K562 (cell line): ENCODE measurements around the gene CHPF. TPM values are rescaled to one million over a fixed set of nuclear protein-coding genes. Genes with fewer than 3 reads are reported as not detected.

Experiments used
- ATAC-seq: fragments of 200-7000 bp; cut with Tn5 transposase; 3 replicates; pipeline ENCODE4 v1.9.1; 2020; ENCODE audit warnings: moderate library complexity
- BruUV-seq: library from RNA; stranded (reverse); fragments of 400-500 nt; replicated peaks from 2 replicates; lab custom pipeline; 2021; lab: Mats Ljungman, UMichigan
- CTCF ChIA-PET: fragments of 300-600 bp; formaldehyde crosslinking; extraction: SDS; loops from one replicate; lab custom pipeline; 2021; ENCODE audit warnings: low intra/inter-chr PET ratio; lab: Yijun Ruan, JAX
- POLR2A ChIA-PET: fragments of 300-600, 350-650 bp; sonication (Branson Sonifier 250); formaldehyde crosslinking; extraction: SDS; loops from one replicate; lab custom pipeline; 2021; ENCODE audit warnings: antibody characterized with exemption, inconsistent platforms; lab: Yijun Ruan, JAX
- DNase-seq, 4 experiments: peaks; one replicate each; pipeline versions ENCODE4 v3.0.0 to v3.0.0-alpha.2; 2011 to 2018; ENCODE audit warnings: low spot score in 3 of 4, mixed read lengths in 3 of 4; ENCODE audit errors: extremely low read depth in 1 of 4
- FAIRE-seq: peaks from 2 replicates; lab custom pipeline; 2011; peaks lifted over from hg19 to GRCh38; lab: Jason Lieb, UNC
- H2AFZ ChIP-seq: 2 replicates; pipeline ENCODE4 v1.6.0; 2011; ENCODE audit warnings: low read depth, low read length, control low read depth, inconsistent platforms
- H3K27ac ChIP-seq: fragments of 200-600 bp; 3 replicates; pipeline ENCODE4 v1.8.0; 2011; ENCODE audit warnings: low read depth, mild to moderate bottlenecking, control low read depth, inconsistent platforms, low read length, moderate library complexity, mixed read lengths; ENCODE audit errors: extremely low read depth
- H3K27me3 ChIP-seq, 2 experiments: fragments of 300-600 bp in 1 of 2; 2 replicates in 1 of 2; 3 replicates in 1 of 2; pipeline versions ENCODE4 v1.6.0 to v1.8.0; 2011; ENCODE audit warnings: inconsistent platforms in 2 of 2, low read length in 2 of 2, mild to moderate bottlenecking in 1 of 2, mixed read lengths in 1 of 2, moderate library complexity in 1 of 2; ENCODE audit not compliant: control insufficient read depth in 2 of 2, insufficient read depth in 2 of 2
- H3K36me3 ChIP-seq: fragments of 300-600 bp; 3 replicates; pipeline ENCODE4 v1.8.0; 2011; ENCODE audit warnings: mild to moderate bottlenecking, low read length, inconsistent platforms; ENCODE audit not compliant: control insufficient read depth, insufficient read depth
- H3K4me1 ChIP-seq, 2 experiments: fragments of 200-600 bp in 1 of 2; replicated peaks in 1 of 2; 2 replicates in 1 of 2; 3 replicates in 1 of 2; pipeline versions ENCODE4 v1.5.1 to v1.8.0; 2011; ENCODE audit warnings: inconsistent platforms in 2 of 2, low read length in 2 of 2, mild to moderate bottlenecking in 1 of 2, mixed read lengths in 1 of 2, moderate library complexity in 1 of 2; ENCODE audit not compliant: control insufficient read depth in 2 of 2, insufficient read depth in 2 of 2
- H3K4me2 ChIP-seq: 2 replicates; pipeline ENCODE4 v1.6.1; 2011; ENCODE audit warnings: low read length, control low read depth, inconsistent platforms, mixed read lengths; ENCODE audit not compliant: insufficient read depth
- H3K4me3 ChIP-seq: fragments of 200-600 bp; sonication (generic), shearing (Covaris generic); 2 replicates; pipeline ENCODE4 v1.5.1; 2016; ENCODE audit warnings: control low read depth, inconsistent platforms
- H3K79me2 ChIP-seq: fragments of 200-600 bp; 3 replicates; pipeline ENCODE4 v1.8.0; 2011; ENCODE audit warnings: low read length, inconsistent platforms; ENCODE audit not compliant: control insufficient read depth, insufficient read depth
- H3K9ac ChIP-seq, 2 experiments: 2 replicates each; pipeline versions ENCODE4 v1.6.0 to v1.6.1; 2011; ENCODE audit warnings: low read depth in 2 of 2, low read length in 2 of 2, control low read depth in 1 of 2, inconsistent platforms in 1 of 2, mild to moderate bottlenecking in 1 of 2, mixed read lengths in 1 of 2; ENCODE audit not compliant: insufficient read depth in 1 of 2
- H3K9me1 ChIP-seq: one replicate; pipeline ENCODE4 v1.6.0; 2011; ENCODE audit warnings: inconsistent platforms, mild to moderate bottlenecking, low read length, moderate library complexity; ENCODE audit not compliant: control insufficient read depth, insufficient read depth
- H3K9me3 ChIP-seq: replicated peaks from 2 replicates; pipeline ENCODE4 v1.5.1; 2011; ENCODE audit warnings: low read depth, low read length, inconsistent platforms; ENCODE audit not compliant: control insufficient read depth, insufficient read depth
- H4K20me1 ChIP-seq: replicated peaks from 2 replicates; pipeline ENCODE4 v1.6.1; 2011; ENCODE audit warnings: low read length, inconsistent platforms, mixed read lengths; ENCODE audit not compliant: control insufficient read depth, insufficient read depth
- BRCA1 ChIP-seq, 2 experiments: fragments of 450-650 bp in 1 of 2; sonication (generic) in 1 of 2; formaldehyde crosslinking in 1 of 2; IDR thresholded peaks; 2 replicates each; pipeline versions ENCODE4 v1.5.0 to v1.6.1; 2017 to 2020; ENCODE audit warnings: mild to moderate bottlenecking in 1 of 2, missing genetic modification reagents in 1 of 2
- CUX1 ChIP-seq: fragments of 200-800 bp; sonication (Bioruptor generic); IDR thresholded peaks from 2 replicates; pipeline ENCODE4 v1.6.1; 2016; ENCODE audit warnings: missing genetic modification characterization, missing compliant biosample characterization
- ERF ChIP-seq: fragments of 450-650 bp; formaldehyde crosslinking; IDR thresholded peaks from 2 replicates; pipeline ENCODE4 v1.4.0; 2020; ENCODE audit warnings: mild to moderate bottlenecking, mixed read lengths
- FOXO4 ChIP-seq: fragments of 450-650 bp; formaldehyde crosslinking; IDR thresholded peaks from 2 replicates; pipeline ENCODE4 v1.4.0; 2020; ENCODE audit warnings: mild to moderate bottlenecking, moderate library complexity
- GATAD2B ChIP-seq: fragments of 450-650 bp; IDR thresholded peaks from 2 replicates; pipeline ENCODE4 v1.6.1; 2017; ENCODE audit warnings: mild to moderate bottlenecking, borderline replicate concordance
- TFAM ChIP-seq: fragments of 250-450 bp; sonication (Bioruptor Pico); conservative IDR thresholded peaks from 2 replicates; pipeline ENCODE4 v1.5.0; 2021; ENCODE audit warnings: mild to moderate bottlenecking, moderate library complexity
- ZBTB26 ChIP-seq: fragments of 450-650 bp; formaldehyde crosslinking; IDR thresholded peaks from 2 replicates; pipeline ENCODE4 v1.4.0; 2022; ENCODE audit warnings: missing genetic modification characterization
- ZNF121 ChIP-seq: sonication (generic); formaldehyde crosslinking; conservative IDR thresholded peaks from 2 replicates; pipeline ENCODE4 v1.8.0; 2022; ENCODE audit warnings: missing genetic modification reagents
- ZNF143 ChIP-seq: sonication (generic); formaldehyde crosslinking; IDR thresholded peaks from 2 replicates; pipeline ENCODE4 v1.9.0; 2022; ENCODE audit warnings: mild to moderate bottlenecking, missing genetic modification reagents
- ZNF311 ChIP-seq: fragments of 250-450 bp; sonication (Bioruptor Pico); IDR thresholded peaks from 2 replicates; pipeline ENCODE4 v1.4.0; 2020; ENCODE audit warnings: mild to moderate bottlenecking, moderate library complexity
- ZNF436 ChIP-seq: fragments of 250-450, 450-650 bp; sonication (Bioruptor Pico); formaldehyde crosslinking; IDR thresholded peaks from 2 replicates; pipeline ENCODE4 v1.7.0; 2020; ENCODE audit warnings: mild to moderate bottlenecking
- WGBS: fragments of 100-300 bp; shearing (Covaris generic); methylation state at CpG from one replicate; pipeline ENCODE4 v1.1.6; 2016; ENCODE audit warnings: low coverage, mixed read lengths; ENCODE audit not compliant: insufficient coverage; ENCODE audit errors: missing lambda C conversion rate; 5-methylcytosine and 5-hydroxymethylcytosine counted together
- in situ Hi-C: fragments of 300-500 bp; cut with MboI; formaldehyde crosslinking; loops from 4 replicates; pipeline ENCODE4 v1.15.0; 2018; ENCODE audit warnings: inconsistent platforms, mixed read lengths
- intact Hi-C: fragments of 100-400 bp; cut with micrococcal nuclease; formaldehyde crosslinking; loops from 2 replicates; pipeline ENCODE4 v1.14.2; 2022
- polyA plus RNA-seq, 8 experiments: library from polyadenylated mRNA; depleted of rRNA in 4 of 8; stranded (reverse) in 5 of 8; unstranded in 3 of 8; fragments of >200 nt; fragmentation: Nextera tagmentation in 2 of 8; fragmentation: Illumina TruSeq in 1 of 8; extraction: Ambion mirVana in 2 of 8; extraction: Trizol in 1 of 8; gene quantifications; 2 replicates each; pipeline versions ENCODE4 v1.2.1 to v1.2.3, GENCODE V29; 2011 to 2014; ENCODE audit warnings: inconsistent platforms in 1 of 8, missing spikeins in 1 of 8
- total RNA-seq, 7 experiments: library from RNA; depleted of rRNA in 6 of 7; stranded (reverse); fragments of >200 nt in 6 of 7; fragmentation: Illumina TruSeq in 2 of 7; extraction: Trizol in 2 of 7; gene quantifications; 2 replicates each; pipeline versions ENCODE4 v1.2.1 to v1.2.3, GENCODE V29; 2011 to 2021; ENCODE audit warnings: low replicate concordance in 1 of 7

The CHPF gene
- total and polyA plus RNA-seq, 9 of the 15 experiments (the other 6 are each of a cell fraction or from before 2014, with no cell fraction given) = 0.15 to 57.2 (median 7.9) TPM

GRCh38 chr2:219491278-219491963, 52.2 kb downstream of the CHPF start:
- Histone ChIP-seq H3K4me3 (no peak overlapping the region), H3K36me3 (no peaks in the 10 kb centered on the region), H3K9ac (peak overlapping the region in 1 of 2 experiments; percentile 68; a peak in 2 of 4 replicates), H3K9me3 (no peaks in the 10 kb centered on the region), H3K27me3 (no peaks in the 10 kb centered on the region), H3K4me1 (peaks cover 17 to 58% of the 10 kb centered on the region in 2 experiments), H3K27ac (no peak overlapping the region), H3K4me2 (no peak overlapping the region), H4K20me1 (no peaks in the 10 kb centered on the region), H3K79me2 (peaks cover 2% of the 10 kb centered on the region; the same call in 1 of the 3 replicates), H2AFZ (no peak overlapping the region), H3K9me1 (no peaks in the 10 kb centered on the region)
- ATAC-seq (no peak), DNase-seq (no peak), FAIRE-seq (no peak)
- intact Hi-C loops = no loop called here
- ChIA-PET POLR2A (interaction anchor here (0.6 to 0.8 kb wide), 2 partner anchors 24 to 29 kb away, joined by 3 read pairs; no protein-coding TSS in a partner anchor), CTCF (no interaction called here)
- in situ Hi-C loops = loop anchor here (5.0 kb wide), 1 partner anchor 36 kb away; no protein-coding TSS in a partner anchor
- TF ChIP-seq BRCA1 (IDR thresholded peaks at IDR 0.05) = no peak
- TF ChIP-seq BRCA1 (CRISPR knock-in tag; IDR thresholded peaks at IDR 0.05) = no peak
- TF ChIP-seq ZNF121 (CRISPR knock-in tag) = no peak
- no peak for TF ChIP-seq TFAM (CRISPR knock-in tag)
- TF ChIP-seq ZNF436 (CRISPR knock-in tag) = no peak
- TF ChIP-seq FOXO4 (CRISPR knock-in tag) = no peak
- no peak for TF ChIP-seq GATAD2B
- TF ChIP-seq CUX1 (CRISPR knock-in tag) = no peak
- TF ChIP-seq ZNF143 (CRISPR knock-in tag) = no peak
- TF ChIP-seq ERF (CRISPR knock-in tag) = no peak
- no peak for TF ChIP-seq ZBTB26 (CRISPR knock-in tag)
- no peak for TF ChIP-seq ZNF311 (CRISPR knock-in tag)
- 67% methylated on average over 11 of the region's 14 CpGs for WGBS
- no TSS peak for BruUV-seq
